GM19351 (cell line): ENCODE results near the gene PPP1R3A.

ENCODE experiments used
- ATAC-seq: cut with Tn5 transposase; IDR thresholded peaks from one replicate; pipeline ENCODE4 v1.9.1; 2021; ENCODE audit warnings: mild to moderate bottlenecking, moderate library complexity; ENCODE audit not compliant: unreplicated experiment

The PPP1R3A gene

GRCh38 chr7:113880559-113880958, 38.2 kb downstream of the PPP1R3A start:
- ATAC-seq = no peak

GRCh38 chr7:113878394-113878992, 40.3 kb downstream of the PPP1R3A start:
- no peak for ATAC-seq

- ATAC-seq = no peak
Measured at GRCh38 chr7:113875224-113875623, 43.6 kb downstream of the PPP1R3A start.

DNA sequence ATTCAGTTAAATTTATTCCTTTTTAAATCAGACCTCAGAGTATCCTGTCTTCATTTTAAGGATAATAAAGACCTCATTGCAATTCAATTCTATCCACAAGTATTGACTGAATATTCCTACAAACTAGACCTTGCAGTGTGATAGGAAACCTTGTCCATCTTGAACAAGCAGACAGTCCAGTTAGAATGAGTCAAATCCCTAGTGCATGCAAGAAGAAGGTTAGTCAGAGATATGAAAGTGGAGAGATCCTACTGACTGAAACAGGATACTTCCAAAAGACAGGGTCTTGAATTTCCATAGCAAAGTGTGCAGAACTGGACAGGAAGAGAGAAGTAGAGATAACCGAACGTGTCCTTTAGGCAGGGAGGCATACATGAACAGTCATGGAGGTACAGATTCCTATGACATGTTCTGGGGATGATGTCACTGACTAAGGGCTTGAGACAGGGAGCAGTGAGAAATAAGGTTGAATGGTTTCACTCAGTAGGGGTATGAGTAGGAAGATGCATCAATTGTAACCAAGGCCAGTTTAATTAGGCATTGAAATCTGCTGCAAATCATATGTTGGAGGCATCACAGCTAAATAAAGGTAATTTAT, 45.2 kb downstream of the PPP1R3A start:
- ATAC-seq = no peak

DNA sequence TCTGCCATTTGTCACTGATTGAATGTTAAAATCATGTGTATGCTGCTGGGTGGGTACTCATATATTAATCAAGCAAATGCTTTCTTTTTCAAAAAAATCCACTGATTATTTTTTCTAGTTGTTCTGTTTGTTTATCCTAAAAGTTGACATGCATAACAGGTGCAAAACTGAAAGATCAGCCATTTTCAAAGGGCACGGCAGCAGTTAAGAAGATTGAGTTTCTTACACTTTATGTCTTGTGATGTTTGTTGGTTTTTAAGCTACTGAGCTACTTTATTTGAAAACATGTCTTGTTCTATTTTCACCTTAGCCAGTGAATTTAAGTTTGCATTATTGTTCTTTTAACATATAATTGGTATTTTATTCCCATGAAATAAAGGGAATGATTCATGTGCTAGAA, 45.8 kb downstream of the PPP1R3A start:
- no peak for ATAC-seq

DNA sequence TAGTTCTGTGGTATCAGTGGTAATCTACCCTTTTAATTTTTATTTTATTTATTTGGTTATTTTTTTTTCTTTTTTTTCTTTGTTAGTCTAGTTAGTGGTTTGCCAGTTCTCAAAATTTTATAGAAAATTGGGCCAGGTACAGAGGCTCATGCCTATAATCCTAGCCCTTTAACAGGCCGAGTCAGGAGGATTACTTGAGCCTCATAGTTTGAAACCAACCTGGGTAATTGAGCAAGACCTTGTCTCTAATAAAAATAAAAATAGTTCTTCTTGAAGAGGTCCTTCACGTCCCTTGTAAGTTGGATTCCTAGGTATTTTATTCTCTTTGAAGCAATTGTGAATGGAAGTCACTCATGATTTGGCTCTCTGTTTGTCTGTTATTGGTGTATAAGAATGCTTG, 51.5 kb downstream of the PPP1R3A start:
- ATAC-seq = no peak

- no peak for ATAC-seq
Measured at GRCh38 chr7:113856010-113856409, 62.8 kb downstream of the PPP1R3A start.

- no peak for ATAC-seq
Measured at GRCh38 chr7:113840954-113841353, 77.9 kb downstream of the PPP1R3A start.

- no peak for ATAC-seq
Measured at GRCh38 chr7:113835367-113835766, 83.4 kb downstream of the PPP1R3A start.

GRCh38 chr7:113832196-113832745, 86.5 kb downstream of the PPP1R3A start:
- no peak for ATAC-seq

DNA sequence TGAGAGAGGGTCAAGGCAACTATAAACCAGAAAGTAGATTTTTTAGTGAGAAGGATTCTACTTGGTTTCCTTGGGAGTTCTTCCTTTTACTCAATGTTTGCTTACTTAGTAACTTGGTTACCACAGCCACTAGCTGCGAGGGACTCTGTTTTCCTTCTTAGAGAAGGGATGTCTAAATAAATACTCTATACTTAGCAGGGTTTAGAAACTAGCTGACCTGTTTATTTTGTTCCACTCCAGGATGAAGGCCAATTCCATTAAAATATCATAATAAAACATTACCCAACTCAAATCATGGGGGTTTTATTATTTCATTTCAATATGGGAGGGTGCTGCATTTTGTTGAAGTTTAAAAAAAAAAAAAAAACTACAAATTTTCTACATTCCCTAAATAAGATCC, 87.3 kb downstream of the PPP1R3A start:
- no peak for ATAC-seq

DNA sequence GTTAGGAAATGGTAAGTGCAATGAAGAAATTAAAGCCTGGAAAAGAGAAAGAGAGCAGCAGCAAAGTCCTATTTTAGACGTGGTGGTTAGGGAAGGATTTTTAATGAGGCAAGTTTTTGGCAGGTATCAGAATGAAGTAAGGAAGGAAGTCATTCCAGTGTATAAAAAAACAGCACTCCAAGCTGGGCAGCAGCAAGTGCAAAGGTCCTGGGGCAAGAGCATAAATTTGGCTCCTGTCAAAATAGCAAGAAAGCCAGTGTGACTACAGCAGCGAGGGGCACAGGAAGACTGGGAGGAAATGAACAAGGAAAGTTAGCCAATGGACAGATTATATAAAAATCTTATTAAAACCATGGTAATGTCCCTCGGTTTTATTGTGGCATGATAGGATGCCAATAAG, 90.2 kb downstream of the PPP1R3A start:
- no peak for ATAC-seq
